A549 (cell line): ENCODE measurements around the gene CCDC116. TPM values are rescaled to one million over a fixed set of nuclear protein-coding genes. Genes with fewer than 3 reads are reported as not detected.

Source experiments
- ATAC-seq, 2 experiments: fragments of 200-7000 bp in 1 of 2; fragments of >200 bp in 1 of 2; cut with Nextera tagmentation in 1 of 2; cut with Tn5 transposase in 1 of 2; 3 replicates each; pipeline versions ENCODE4 v1.8.0 to v1.9.1; 2018 to 2020; ENCODE audit warnings: mild to moderate bottlenecking in 1 of 2, moderate library complexity in 1 of 2
- CTCF ChIA-PET: fragments of 300-600 bp; sonication (Branson Sonifier 250); formaldehyde crosslinking; extraction: SDS; loops from one replicate; lab custom pipeline; 2021; ENCODE audit warnings: antibody characterized with exemption, inconsistent platforms; lab: Yijun Ruan, JAX
- POLR2A ChIA-PET: fragments of 350-600 bp; formaldehyde crosslinking; extraction: SDS; loops from one replicate; lab custom pipeline; 2021; ENCODE audit warnings: antibody characterized with exemption, inconsistent platforms; lab: Yijun Ruan, JAX
- DNase-seq, 2 experiments: peaks; one replicate each; pipeline versions ENCODE4 v3.0.0 to v3.0.0-alpha.2; 2011 to 2016; ENCODE audit warnings: low read depth in 1 of 2, low spot score in 1 of 2
- FAIRE-seq: peaks from 2 replicates; lab custom pipeline; 2011; peaks lifted over from hg19 to GRCh38; lab: Jason Lieb, UNC
- H3K27ac ChIP-seq, 2 experiments: fragments of >200 bp; sonication (Bioruptor Twin); formaldehyde crosslinking; 3 replicates each; pipeline ENCODE4 v1.5.1; 2016 to 2017
- H3K4me1 ChIP-seq: fragments of >200 bp; sonication (Bioruptor Twin); formaldehyde crosslinking; 3 replicates; pipeline ENCODE4 v1.6.1; 2016
- H3K4me2 ChIP-seq: fragments of >200 bp; sonication (Bioruptor Twin); formaldehyde crosslinking; 3 replicates; pipeline ENCODE4 v1.6.1; 2016
- H3K4me3 ChIP-seq: fragments of >200 bp; sonication (Bioruptor Twin); formaldehyde crosslinking; 3 replicates; pipeline ENCODE4 v1.5.1; 2016
- H3K9me3 ChIP-seq: fragments of >200 bp; sonication (Bioruptor Twin); formaldehyde crosslinking; 3 replicates; pipeline ENCODE4 v1.6.1; 2016
- CBX2 ChIP-seq: fragments of 200-600 bp; sonication (generic); IDR thresholded peaks from 2 replicates; pipeline ENCODE4 v1.6.1; 2016; ENCODE audit warnings: low read depth, mild to moderate bottlenecking, borderline replicate concordance
- CBX8 ChIP-seq: fragments of 200-600 bp; sonication (generic); IDR thresholded peaks from 2 replicates; pipeline ENCODE4 v1.6.1; 2016
- CEBPB ChIP-seq, 2 experiments: fragments of >200 bp in 1 of 2; sonication (Bioruptor Twin) in 1 of 2; formaldehyde crosslinking in 1 of 2; IDR thresholded peaks; 2 replicates each; pipeline ENCODE4 v1.6.1; 2012 to 2016
- CHD2 ChIP-seq: fragments of 150-350 bp; IDR thresholded peaks from 2 replicates; pipeline ENCODE4 v1.6.1; 2014; ENCODE audit warnings: low read length; ENCODE audit not compliant: partially characterized antibody
- CHD4 ChIP-seq: fragments of 200-600 bp; sonication (generic); IDR thresholded peaks from 2 replicates; pipeline ENCODE4 v1.6.1; 2016; ENCODE audit warnings: antibody characterized with exemption, mild to moderate bottlenecking, borderline replicate concordance
- CTCF ChIP-seq: fragments of >200 bp; sonication (Bioruptor Twin); formaldehyde crosslinking; IDR thresholded peaks from 3 replicates; pipeline ENCODE4 v1.5.1; 2016
- EHF ChIP-seq: fragments of 250-450 bp; sonication (Bioruptor Pico); IDR thresholded peaks from 2 replicates; pipeline ENCODE4 v1.5.0; 2020; ENCODE audit warnings: mild to moderate bottlenecking
- ELK1 ChIP-seq: fragments of 150-350 bp; IDR thresholded peaks from 2 replicates; pipeline ENCODE4 v1.6.1; 2014; ENCODE audit warnings: low read depth, mild to moderate bottlenecking, low read length
- FOSB ChIP-seq: fragments of 250-450 bp; sonication (Bioruptor Pico); IDR thresholded peaks from 2 replicates; pipeline ENCODE4 v1.5.0; 2020; ENCODE audit warnings: mild to moderate bottlenecking, moderate library complexity
- FOXS1 ChIP-seq: fragments of 250-450 bp; sonication (Bioruptor Pico); IDR thresholded peaks from 2 replicates; pipeline ENCODE4 v1.5.0; 2020; ENCODE audit warnings: mild to moderate bottlenecking, moderate library complexity
- HEYL ChIP-seq: fragments of 250-450 bp; sonication (Bioruptor Pico); IDR thresholded peaks from 2 replicates; pipeline ENCODE4 v1.8.0; 2021; ENCODE audit warnings: mild to moderate bottlenecking, moderate library complexity
- HMGXB4 ChIP-seq: fragments of 250-450 bp; sonication (Bioruptor Pico); IDR thresholded peaks from 2 replicates; pipeline ENCODE4 v1.5.0; 2021; ENCODE audit warnings: mild to moderate bottlenecking, moderate library complexity, borderline replicate concordance
- HOXB13 ChIP-seq: fragments of 250-450 bp; sonication (Bioruptor Pico); IDR thresholded peaks from 2 replicates; pipeline ENCODE4 v1.5.0; 2020; ENCODE audit warnings: low read depth, mild to moderate bottlenecking, moderate library complexity
- HOXB5 ChIP-seq: fragments of 250-450 bp; sonication (Bioruptor Pico); IDR thresholded peaks from 2 replicates; pipeline ENCODE4 v1.5.0; 2020; ENCODE audit warnings: mild to moderate bottlenecking, moderate library complexity
- JUNB ChIP-seq: fragments of >200 bp; sonication (Bioruptor Twin); formaldehyde crosslinking; IDR thresholded peaks from 2 replicates; pipeline ENCODE4 v1.6.1; 2016
- KDM1A ChIP-seq: fragments of 200-600 bp; sonication (generic); IDR thresholded peaks from 2 replicates; pipeline ENCODE4 v1.6.1; 2016; ENCODE audit warnings: low read depth, mild to moderate bottlenecking
- KDM5A ChIP-seq: fragments of 200-600 bp; sonication (generic); IDR thresholded peaks from 2 replicates; pipeline ENCODE4 v1.6.1; 2016; ENCODE audit warnings: antibody characterized with exemption, mild to moderate bottlenecking
- MAFK ChIP-seq: fragments of 450-650 bp; IDR thresholded peaks from 2 replicates; pipeline ENCODE4 v1.6.1; 2014; ENCODE audit not compliant: partially characterized antibody
- MAZ ChIP-seq: fragments of 150-350 bp; IDR thresholded peaks from 2 replicates; pipeline ENCODE4 v1.6.1; 2014; ENCODE audit warnings: antibody characterized with exemption, low read depth, low read length, borderline replicate concordance
- PBX3 ChIP-seq: IDR thresholded peaks from 2 replicates; pipeline ENCODE4 v1.6.1; 2012
- POLR2A ChIP-seq: IDR thresholded peaks from 2 replicates; pipeline ENCODE4 v1.6.1; 2012; ENCODE audit warnings: mild to moderate bottlenecking, low read length
- RFX5 ChIP-seq: fragments of 450-650 bp; IDR thresholded peaks from 2 replicates; pipeline ENCODE4 v1.7.1; 2014; ENCODE audit warnings: antibody characterized with exemption, mild to moderate bottlenecking, moderate library complexity
- TP53 ChIP-seq: fragments of 250-450 bp; sonication (Bioruptor Pico); IDR thresholded peaks from 2 replicates; pipeline ENCODE4 v1.5.0; 2021; ENCODE audit warnings: mild to moderate bottlenecking, moderate library complexity
- USF2 ChIP-seq: fragments of 450-650 bp; IDR thresholded peaks from 2 replicates; pipeline ENCODE4 v1.6.1; 2014; ENCODE audit warnings: antibody characterized with exemption
- ZC3H11A ChIP-seq: fragments of 450-650 bp; IDR thresholded peaks from 2 replicates; pipeline ENCODE4 v1.6.1; 2014; ENCODE audit warnings: antibody characterized with exemption, mild to moderate bottlenecking
- ZFP36 ChIP-seq: fragments of 450-650 bp; IDR thresholded peaks from 2 replicates; pipeline ENCODE4 v1.6.1; 2014; ENCODE audit warnings: borderline replicate concordance; ENCODE audit not compliant: partially characterized antibody
- ZNF302 ChIP-seq: fragments of 250-450 bp; sonication (Bioruptor Pico); IDR thresholded peaks from 2 replicates; pipeline ENCODE4 v1.9.0; 2021; ENCODE audit warnings: inconsistent platforms, mild to moderate bottlenecking, moderate library complexity
- ZSCAN20 ChIP-seq: fragments of 250-450 bp; sonication (Bioruptor Pico); IDR thresholded peaks from 2 replicates; pipeline ENCODE4 v1.8.0; 2022; ENCODE audit warnings: mild to moderate bottlenecking, moderate library complexity
- WGBS: methylation state at CpG from one replicate; pipeline ENCODE4 v1.1.6; 2017; ENCODE audit errors: missing lambda C conversion rate; 5-methylcytosine and 5-hydroxymethylcytosine counted together
- polyA plus RNA-seq, 4 experiments: library from polyadenylated mRNA; depleted of rRNA in 3 of 4; stranded (reverse); fragments of >200 nt; fragmentation: RNase III in 1 of 4; extraction: RNeasy Plus Mini Kit Qiagen cat#74134 plus additional on column Dnase treatment in 1 of 4; gene quantifications; 2 replicates in 3 of 4; 3 replicates in 1 of 4; pipeline ENCODE4 v1.2.3, GENCODE V29; 2011 to 2017

CCDC116 gene
- polyA plus RNA-seq, 2 of the 4 experiments (the other 2 are of a cell fraction), result 0.06 TPM; not detected in 1

- ChIA-PET CTCF (interaction anchor here (1.0 to 6.5 kb wide), 2 partner anchors 7 to 9 kb away, joined by 3 to 133 read pairs; partner anchors contain the start of genes CCDC116 and YDJC), POLR2A (no interaction called here)
- DNase-seq, result no peak
- no peak for FAIRE-seq
- 72% methylated on average over 4 of the region's 4 CpGs for WGBS
- H3K4me2 ChIP-seq, result no peak overlapping the region
- no peak for ATAC-seq
- H3K27ac ChIP-seq, result no peak overlapping the region
- TF ChIP-seq HEYL, result no peak
- TF ChIP-seq MAFK, result no peak
- TF ChIP-seq CHD4, result no peak
- TF ChIP-seq HMGXB4 (CRISPR knock-in tag), result no peak
- TF ChIP-seq ZC3H11A, result no peak
- no peak for TF ChIP-seq ZSCAN20 (CRISPR knock-in tag)
- TF ChIP-seq POLR2A, result no peak
- no peak for TF ChIP-seq CBX8
- no peak for TF ChIP-seq HOXB13
- no peak for TF ChIP-seq HOXB5 (CRISPR knock-in tag)
- peaks cover 10% of the 10 kb centered on the region; the same call in 2 of the 3 replicates for H3K4me1 ChIP-seq
- H3K4me3 ChIP-seq, result no peak overlapping the region
- no peaks in the 10 kb centered on the region for H3K9me3 ChIP-seq
These were observed 6.8 kb downstream of the CCDC116 start for GRCh38 chr22:21639359-21639758.

- H3K4me3 ChIP-seq, result no peak overlapping the region
- no peak overlapping the region; a peak in 1 of 6 replicates for H3K27ac ChIP-seq
- FAIRE-seq (no peak), ATAC-seq (no peak), DNase-seq (no peak)
- peaks cover 10% of the 10 kb centered on the region; the same call in 2 of the 3 replicates for H3K4me1 ChIP-seq
- peak overlapping the region; percentile 91; the same call in 1 of the 3 replicates for H3K4me2 ChIP-seq
- 75% methylated on average over 5 of the region's 5 CpGs for WGBS
- CTCF ChIA-PET, result interaction anchor here (0.7 to 6.5 kb wide), 8 partner anchors 10 to 48 kb away, joined by 3 to 133 read pairs (median 12); partner anchors contain the start of genes CCDC116 and YDJC
- no peaks in the 10 kb centered on the region for H3K9me3 ChIP-seq
- POLR2A ChIA-PET, result interaction anchor here (2.1 to 2.3 kb wide), 2 partner anchors 12 to 15 kb away, joined by 10 to 30 read pairs; no protein-coding TSS in a partner anchor
- no peak for TF ChIP-seq TP53 (CRISPR knock-in tag)
- TF ChIP-seq ZNF302 (CRISPR knock-in tag), result no peak
- no peak for TF ChIP-seq FOXS1 (CRISPR knock-in tag)
- TF ChIP-seq KDM5A, result no peak
These were observed 8.2 kb downstream of the CCDC116 start for GRCh38 chr22:21640810-21641209.

- peak overlapping the region; percentile 63 to 82 for H3K27ac ChIP-seq
- H3K4me1 ChIP-seq, result peaks cover 10% of the 10 kb centered on the region; the same call in 2 of the 3 replicates
- peak; percentile 66 to 67 for ATAC-seq
- peak overlapping the region; percentile 91 for H3K4me2 ChIP-seq
- H3K9me3 ChIP-seq, result no peaks in the 10 kb centered on the region
- CTCF ChIA-PET, result interaction anchor here (0.7 to 6.5 kb wide), 9 partner anchors 11 to 48 kb away, joined by 3 to 133 read pairs (median 10); partner anchors contain the start of genes CCDC116 and YDJC
- DNase-seq, result peak; percentile 61 to 64
- FAIRE-seq, result no peak
- H3K4me3 ChIP-seq, result peak overlapping the region; percentile 49
- whole genome bisulfite sequencing, result 7% methylated on average over 8 of the region's 9 CpGs
- POLR2A ChIA-PET, result interaction anchor here (2.1 to 2.3 kb wide), 2 partner anchors 12 to 16 kb away, joined by 10 to 30 read pairs; no protein-coding TSS in a partner anchor
- TF ChIP-seq HOXB13, result no peak
- no peak for TF ChIP-seq RFX5
- TF ChIP-seq ZNF302 (CRISPR knock-in tag), result no peak
- TF ChIP-seq USF2, result no peak
- no peak for TF ChIP-seq CEBPB (IDR thresholded peaks at IDR 0.05)
- TF ChIP-seq TP53 (CRISPR knock-in tag), result no peak
- no peak for TF ChIP-seq JUNB
- TF ChIP-seq MAZ, result no peak
- TF ChIP-seq CTCF, result peak; percentile 56
- TF ChIP-seq EHF, result no peak
- TF ChIP-seq ZSCAN20 (CRISPR knock-in tag), result no peak
- no peak for TF ChIP-seq PBX3
- no peak for TF ChIP-seq KDM1A
- TF ChIP-seq FOSB (CRISPR knock-in tag), result no peak
- TF ChIP-seq ELK1, result no peak
- TF ChIP-seq ZFP36, result no peak
- TF ChIP-seq HOXB5 (CRISPR knock-in tag), result no peak
- TF ChIP-seq CHD2, result no peak
- no peak for TF ChIP-seq CBX2
These were observed 8.8 kb downstream of the CCDC116 start for GRCh38 chr22:21641417-21641788.
